K562 (cell line): ENCODE data around the gene DCUN1D4. TPM values are rescaled to one million over a fixed set of nuclear protein-coding genes. Genes with fewer than 3 reads are reported as not detected.
A peak's percentile ranks its signal among the peaks of the same experiment; 100 is the strongest.

Source experiments
- BCOR ChIP-seq: fragments of 450-650 bp; IDR thresholded peaks from 2 replicates; pipeline ENCODE4 v1.6.1; 2016
- COPS2 ChIP-seq: fragments of 450-650 bp; conservative IDR thresholded peaks from 2 replicates; pipeline ENCODE4 v1.6.1; 2016; ENCODE audit warnings: mild to moderate bottlenecking, moderate library complexity
- KLF16 ChIP-seq: IDR thresholded peaks from 2 replicates; pipeline ENCODE4 v1.6.1; 2016; ENCODE audit warnings: antibody characterized with exemption
- MED1 ChIP-seq: sonication (generic); formaldehyde crosslinking; IDR thresholded peaks from 2 replicates; pipeline ENCODE4 v1.8.1; 2023; ENCODE audit warnings: missing genetic modification reagents, borderline replicate concordance
- NCOR1 ChIP-seq: fragments of 450-650 bp; IDR thresholded peaks from 2 replicates; pipeline ENCODE4 v1.6.1; 2016; ENCODE audit warnings: mild to moderate bottlenecking, moderate library complexity
- NFIC ChIP-seq: fragments of 450-650 bp; IDR thresholded peaks from 2 replicates; pipeline ENCODE4 v1.6.1; 2017; ENCODE audit warnings: mild to moderate bottlenecking, inconsistent platforms
- POLR3G ChIP-seq: IDR thresholded peaks from 2 replicates; pipeline ENCODE4 v1.6.1; 2011; ENCODE audit not compliant: insufficient read length, insufficient replicate concordance; ENCODE audit errors: extremely low read depth
- SAFB ChIP-seq: fragments of 200-400 bp; formaldehyde crosslinking; IDR thresholded peaks from 2 replicates; pipeline ENCODE4 v1.6.1; 2017; ENCODE audit warnings: low read depth, low read length, borderline replicate concordance
- SRSF7 ChIP-seq: fragments of 200-400 bp; formaldehyde crosslinking; optimal IDR thresholded peaks from 2 replicates; pipeline ENCODE3; 2017; ENCODE audit warnings: mild to moderate bottlenecking, low read depth, low read length
- YBX1 ChIP-seq: fragments of 450-650 bp; IDR thresholded peaks from 2 replicates; pipeline ENCODE4 v1.7.1; 2016; ENCODE audit warnings: mild to moderate bottlenecking
- ZNF143 ChIP-seq: sonication (generic); formaldehyde crosslinking; IDR thresholded peaks from 2 replicates; pipeline ENCODE4 v1.9.0; 2022; ENCODE audit warnings: mild to moderate bottlenecking, missing genetic modification reagents
- ZNF324 ChIP-seq: fragments of 250-450 bp; sonication (Bioruptor Pico); IDR thresholded peaks from 2 replicates; pipeline ENCODE4 v1.4.0; 2020; ENCODE audit warnings: mild to moderate bottlenecking
- ZNF561 ChIP-seq: fragments of 450-650 bp; formaldehyde crosslinking; conservative IDR thresholded peaks from 2 replicates; pipeline ENCODE4 v1.4.0; 2020; ENCODE audit warnings: mild to moderate bottlenecking, moderate library complexity
- polyA plus RNA-seq, 8 experiments: library from polyadenylated mRNA; depleted of rRNA in 4 of 8; stranded (reverse) in 5 of 8; unstranded in 3 of 8; fragments of >200 nt; fragmentation: Nextera tagmentation in 2 of 8; fragmentation: Illumina TruSeq in 1 of 8; extraction: Ambion mirVana in 2 of 8; extraction: Trizol in 1 of 8; gene quantifications; 2 replicates each; pipeline versions ENCODE4 v1.2.1 to v1.2.3, GENCODE V29; 2011 to 2014; ENCODE audit warnings: inconsistent platforms in 1 of 8, missing spikeins in 1 of 8
- total RNA-seq, 7 experiments: library from RNA; depleted of rRNA in 6 of 7; stranded (reverse); fragments of >200 nt in 6 of 7; fragmentation: Illumina TruSeq in 2 of 7; extraction: Trizol in 2 of 7; gene quantifications; 2 replicates each; pipeline versions ENCODE4 v1.2.1 to v1.2.3, GENCODE V29; 2011 to 2021; ENCODE audit warnings: low replicate concordance in 1 of 7
- TF ChIP-seq, protein P1 (sequence below), 3 experiments: fragments of 200-800 bp in 1 of 3; fragments of 250-450 bp in 1 of 3; fragments of 450-650 bp in 1 of 3; sonication (Bioruptor Pico) in 1 of 3; sonication (Bioruptor generic) in 1 of 3; formaldehyde crosslinking in 1 of 3; IDR thresholded peaks; 2 replicates each; pipeline versions ENCODE4 v1.6.1 to v1.8.0; 2016 to 2022; ENCODE audit warnings: mild to moderate bottlenecking in 2 of 3, missing genetic modification characterization in 2 of 3, missing compliant biosample characterization in 1 of 3, moderate library complexity in 1 of 3
- TF ChIP-seq, protein P2 (sequence below): fragments of 450-650 bp; IDR thresholded peaks from 2 replicates; pipeline ENCODE4 v1.6.1; 2014; ENCODE audit warnings: low read depth, mild to moderate bottlenecking, moderate library complexity, borderline replicate concordance
- TF ChIP-seq, protein P3 (sequence below): sonication (generic); formaldehyde crosslinking; IDR thresholded peaks from 2 replicates; pipeline ENCODE4 v1.8.0; 2022; ENCODE audit warnings: mild to moderate bottlenecking, missing genetic modification reagents
- TF ChIP-seq, protein P4 (sequence below): sonication (generic); formaldehyde crosslinking; IDR thresholded peaks from 2 replicates; pipeline ENCODE4 v1.5.0; 2020; ENCODE audit warnings: missing genetic modification reagents
- TF ChIP-seq, protein P5 (sequence below): sonication (generic); formaldehyde crosslinking; IDR thresholded peaks from 2 replicates; pipeline ENCODE4 v1.8.1; 2023; ENCODE audit warnings: mild to moderate bottlenecking, missing genetic modification reagents

Gene DCUN1D4
- total and polyA plus RNA-seq, 9 of the 15 experiments (the other 6 are each of a cell fraction or from before 2014, with no cell fraction given): 15.1 to 73.5 (median 23.0) TPM

DNA sequence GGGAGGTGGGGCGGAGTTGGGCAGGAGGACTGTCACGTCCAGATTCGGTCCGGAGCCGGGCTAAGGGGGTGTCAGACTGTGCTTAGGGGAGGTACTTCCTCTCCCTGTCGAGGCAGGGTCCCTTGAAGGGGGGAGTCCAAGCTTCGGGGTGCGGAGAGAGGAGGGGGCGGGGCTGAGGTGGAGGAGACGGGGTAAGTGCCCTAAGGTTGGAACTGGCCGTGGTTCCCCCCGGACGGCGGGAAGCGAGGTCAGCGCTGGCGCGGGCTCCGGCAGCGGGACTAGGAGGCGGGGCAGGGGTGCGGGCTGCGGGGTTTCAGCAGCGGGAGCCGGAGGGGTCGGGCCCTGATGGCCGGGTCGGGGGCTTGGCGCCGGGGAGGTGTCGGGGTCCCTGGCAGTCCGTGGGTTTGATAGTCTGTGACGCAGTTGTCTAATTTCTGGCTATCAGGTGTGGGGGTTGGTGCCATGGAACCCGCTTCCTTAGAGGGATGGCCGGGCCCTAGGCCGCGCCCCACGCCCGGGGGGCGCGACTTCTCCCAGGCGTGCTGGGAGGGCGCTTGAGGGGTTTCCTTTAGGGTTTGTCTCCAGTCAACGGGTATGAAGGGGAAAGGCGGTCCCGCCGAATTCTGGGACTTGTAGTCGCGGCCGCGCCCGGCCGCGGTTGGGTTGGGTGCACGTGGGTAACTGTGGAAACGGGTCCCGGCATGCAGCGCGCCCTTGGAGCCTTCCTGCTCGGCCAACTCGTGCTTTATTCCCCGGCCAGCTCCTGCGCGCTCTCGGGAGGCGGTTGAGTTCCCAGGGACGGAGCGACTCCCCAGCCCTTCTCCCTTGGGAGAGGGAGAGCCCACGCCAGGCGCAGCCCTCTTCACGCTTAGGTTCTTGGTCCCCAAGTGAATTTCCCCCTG is 1.5 kb downstream of the DCUN1D4 start (continued):
- TF ChIP-seq, protein P1, sequence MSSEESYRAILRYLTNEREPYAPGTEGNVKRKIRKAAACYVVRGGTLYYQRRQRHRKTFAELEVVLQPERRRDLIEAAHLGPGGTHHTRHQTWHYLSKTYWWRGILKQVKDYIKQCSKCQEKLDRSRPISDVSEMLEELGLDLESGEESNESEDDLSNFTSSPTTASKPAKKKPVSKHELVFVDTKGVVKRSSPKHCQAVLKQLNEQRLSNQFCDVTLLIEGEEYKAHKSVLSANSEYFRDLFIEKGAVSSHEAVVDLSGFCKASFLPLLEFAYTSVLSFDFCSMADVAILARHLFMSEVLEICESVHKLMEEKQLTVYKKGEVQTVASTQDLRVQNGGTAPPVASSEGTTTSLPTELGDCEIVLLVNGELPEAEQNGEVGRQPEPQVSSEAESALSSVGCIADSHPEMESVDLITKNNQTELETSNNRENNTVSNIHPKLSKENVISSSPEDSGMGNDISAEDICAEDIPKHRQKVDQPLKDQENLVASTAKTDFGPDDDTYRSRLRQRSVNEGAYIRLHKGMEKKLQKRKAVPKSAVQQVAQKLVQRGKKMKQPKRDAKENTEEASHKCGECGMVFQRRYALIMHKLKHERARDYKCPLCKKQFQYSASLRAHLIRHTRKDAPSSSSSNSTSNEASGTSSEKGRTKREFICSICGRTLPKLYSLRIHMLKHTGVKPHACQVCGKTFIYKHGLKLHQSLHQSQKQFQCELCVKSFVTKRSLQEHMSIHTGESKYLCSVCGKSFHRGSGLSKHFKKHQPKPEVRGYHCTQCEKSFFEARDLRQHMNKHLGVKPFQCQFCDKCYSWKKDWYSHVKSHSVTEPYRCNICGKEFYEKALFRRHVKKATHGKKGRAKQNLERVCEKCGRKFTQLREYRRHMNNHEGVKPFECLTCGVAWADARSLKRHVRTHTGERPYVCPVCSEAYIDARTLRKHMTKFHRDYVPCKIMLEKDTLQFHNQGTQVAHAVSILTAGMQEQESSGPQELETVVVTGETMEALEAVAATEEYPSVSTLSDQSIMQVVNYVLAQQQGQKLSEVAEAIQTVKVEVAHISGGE (CRISPR knock-in tag; IDR thresholded peaks at IDR 0.05): 0 out of 6 replicates have a peak, but pooled peaks of 1 of the 3 experiments have one; percentile 38
- TF ChIP-seq, protein P2, sequence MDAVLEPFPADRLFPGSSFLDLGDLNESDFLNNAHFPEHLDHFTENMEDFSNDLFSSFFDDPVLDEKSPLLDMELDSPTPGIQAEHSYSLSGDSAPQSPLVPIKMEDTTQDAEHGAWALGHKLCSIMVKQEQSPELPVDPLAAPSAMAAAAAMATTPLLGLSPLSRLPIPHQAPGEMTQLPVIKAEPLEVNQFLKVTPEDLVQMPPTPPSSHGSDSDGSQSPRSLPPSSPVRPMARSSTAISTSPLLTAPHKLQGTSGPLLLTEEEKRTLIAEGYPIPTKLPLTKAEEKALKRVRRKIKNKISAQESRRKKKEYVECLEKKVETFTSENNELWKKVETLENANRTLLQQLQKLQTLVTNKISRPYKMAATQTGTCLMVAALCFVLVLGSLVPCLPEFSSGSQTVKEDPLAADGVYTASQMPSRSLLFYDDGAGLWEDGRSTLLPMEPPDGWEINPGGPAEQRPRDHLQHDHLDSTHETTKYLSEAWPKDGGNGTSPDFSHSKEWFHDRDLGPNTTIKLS: no peak; the same call in 1 of the 2 replicates
- TF ChIP-seq BCOR (no peak), POLR3G (no peak), MED1 (no peak), SAFB (no peak), SRSF7 (no peak), NFIC (no peak), KLF16 (no peak), NCOR1 (no peak), ZNF143 (CRISPR knock-in tag) (peak; percentile 82), ZNF324 (CRISPR knock-in tag) (no peak), COPS2 (no peak), YBX1 (no peak), ZNF561 (CRISPR knock-in tag) (no peak)
- TF ChIP-seq, protein P3, sequence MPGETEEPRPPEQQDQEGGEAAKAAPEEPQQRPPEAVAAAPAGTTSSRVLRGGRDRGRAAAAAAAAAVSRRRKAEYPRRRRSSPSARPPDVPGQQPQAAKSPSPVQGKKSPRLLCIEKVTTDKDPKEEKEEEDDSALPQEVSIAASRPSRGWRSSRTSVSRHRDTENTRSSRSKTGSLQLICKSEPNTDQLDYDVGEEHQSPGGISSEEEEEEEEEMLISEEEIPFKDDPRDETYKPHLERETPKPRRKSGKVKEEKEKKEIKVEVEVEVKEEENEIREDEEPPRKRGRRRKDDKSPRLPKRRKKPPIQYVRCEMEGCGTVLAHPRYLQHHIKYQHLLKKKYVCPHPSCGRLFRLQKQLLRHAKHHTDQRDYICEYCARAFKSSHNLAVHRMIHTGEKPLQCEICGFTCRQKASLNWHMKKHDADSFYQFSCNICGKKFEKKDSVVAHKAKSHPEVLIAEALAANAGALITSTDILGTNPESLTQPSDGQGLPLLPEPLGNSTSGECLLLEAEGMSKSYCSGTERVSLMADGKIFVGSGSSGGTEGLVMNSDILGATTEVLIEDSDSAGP: no peak
- TF ChIP-seq, protein P4, sequence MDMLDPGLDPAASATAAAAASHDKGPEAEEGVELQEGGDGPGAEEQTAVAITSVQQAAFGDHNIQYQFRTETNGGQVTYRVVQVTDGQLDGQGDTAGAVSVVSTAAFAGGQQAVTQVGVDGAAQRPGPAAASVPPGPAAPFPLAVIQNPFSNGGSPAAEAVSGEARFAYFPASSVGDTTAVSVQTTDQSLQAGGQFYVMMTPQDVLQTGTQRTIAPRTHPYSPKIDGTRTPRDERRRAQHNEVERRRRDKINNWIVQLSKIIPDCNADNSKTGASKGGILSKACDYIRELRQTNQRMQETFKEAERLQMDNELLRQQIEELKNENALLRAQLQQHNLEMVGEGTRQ (CRISPR knock-in tag): peak; percentile 90
- TF ChIP-seq, protein P5, sequence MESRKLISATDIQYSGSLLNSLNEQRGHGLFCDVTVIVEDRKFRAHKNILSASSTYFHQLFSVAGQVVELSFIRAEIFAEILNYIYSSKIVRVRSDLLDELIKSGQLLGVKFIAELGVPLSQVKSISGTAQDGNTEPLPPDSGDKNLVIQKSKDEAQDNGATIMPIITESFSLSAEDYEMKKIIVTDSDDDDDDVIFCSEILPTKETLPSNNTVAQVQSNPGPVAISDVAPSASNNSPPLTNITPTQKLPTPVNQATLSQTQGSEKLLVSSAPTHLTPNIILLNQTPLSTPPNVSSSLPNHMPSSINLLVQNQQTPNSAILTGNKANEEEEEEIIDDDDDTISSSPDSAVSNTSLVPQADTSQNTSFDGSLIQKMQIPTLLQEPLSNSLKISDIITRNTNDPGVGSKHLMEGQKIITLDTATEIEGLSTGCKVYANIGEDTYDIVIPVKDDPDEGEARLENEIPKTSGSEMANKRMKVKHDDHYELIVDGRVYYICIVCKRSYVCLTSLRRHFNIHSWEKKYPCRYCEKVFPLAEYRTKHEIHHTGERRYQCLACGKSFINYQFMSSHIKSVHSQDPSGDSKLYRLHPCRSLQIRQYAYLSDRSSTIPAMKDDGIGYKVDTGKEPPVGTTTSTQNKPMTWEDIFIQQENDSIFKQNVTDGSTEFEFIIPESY (CRISPR knock-in tag): no peak
